Kidney (tissue), 14 donors: Measurements from ENCODE around the gene ST13. TPM values are rescaled to one million over a fixed set of nuclear protein-coding genes. Genes with fewer than 3 reads are reported as not detected.

ENCODE experiments used
- DNase-seq, 5 donors: peaks; one replicate each; pipeline ENCODE4 v3.0.0-alpha.2; 2013 to 2020
- FAIRE-seq: peaks from 2 replicates; lab custom pipeline; 2012; peaks lifted over from hg19 to GRCh38; lab: Jason Lieb, UNC
- H3K27ac ChIP-seq, 2 donors: one replicate each; pipeline ENCODE4 v1.7.0; 2013; ENCODE audit warnings: low read depth in 2 of 2, low read length in 2 of 2, inconsistent platforms in 1 of 2
- H3K27me3 ChIP-seq: one replicate; pipeline ENCODE4 v1.7.1; 2013; ENCODE audit warnings: low read length, inconsistent platforms; ENCODE audit not compliant: control insufficient read depth, insufficient read depth
- H3K36me3 ChIP-seq, 3 donors: one replicate each; pipeline versions ENCODE4 v1.7.0 to v1.7.1; 2013; ENCODE audit warnings: low read length in 3 of 3, control low read depth in 1 of 3, inconsistent platforms in 1 of 3; ENCODE audit not compliant: insufficient read depth in 3 of 3, control insufficient read depth in 2 of 3
- H3K4me1 ChIP-seq, 3 donors: one replicate each; pipeline versions ENCODE4 v1.7.0 to v1.7.1; 2013; ENCODE audit warnings: low read length in 3 of 3, inconsistent platforms in 1 of 3, low read depth in 1 of 3; ENCODE audit not compliant: control insufficient read depth in 2 of 3, insufficient read depth in 2 of 3
- H3K4me3 ChIP-seq, 3 donors: one replicate each; pipeline versions ENCODE4 v1.7.0 to v1.8.1; 2013; ENCODE audit warnings: low read length in 3 of 3, control low read depth in 1 of 3, inconsistent platforms in 1 of 3
- H3K9ac ChIP-seq, 3 donors: one replicate each; pipeline versions ENCODE4 v1.7.0 to v1.7.1; 2013; ENCODE audit warnings: low read length in 3 of 3, control low read depth in 1 of 3, inconsistent platforms in 1 of 3
- H3K9me3 ChIP-seq, 3 donors: one replicate each; pipeline versions ENCODE4 v1.7.0 to v1.7.1; 2013; ENCODE audit warnings: low read length in 3 of 3, control low read depth in 1 of 3, inconsistent platforms in 1 of 3; ENCODE audit not compliant: control insufficient read depth in 2 of 3, insufficient read depth in 1 of 3
- CTCF ChIP-seq: IDR thresholded peaks from 3 replicates; pipeline ENCODE4 v1.5.1; 2012; ENCODE audit warnings: mild to moderate bottlenecking, moderate library complexity, borderline replicate concordance; ENCODE audit not compliant: insufficient read depth; ENCODE audit errors: extremely low read depth
- intact Hi-C: fragments of 100-400 bp; cut with DNase I; formaldehyde crosslinking; loops from one replicate; pipeline ENCODE4 v1.11.1; 2022
- polyA plus RNA-seq: library from polyadenylated mRNA; stranded (reverse); fragments of 350-450 nt; fragmentation: Illumina TruSeq; extraction: RNeasy Lipid Tissue Mini Kit (QIAGEN cat#74804); gene quantifications from one replicate; pipeline ENCODE4 v1.2.3, GENCODE V29; 2014; ENCODE audit warnings: low read depth, low replicate concordance; ENCODE audit not compliant: insufficient read depth
- total RNA-seq: library from RNA; stranded (reverse); fragmentation: NEBNext Ultra II Directional; extraction: Animal tissue kit (Norgen Biotek cat#: 25700); gene quantifications from one replicate; pipeline ENCODE4 v1.2.1, GENCODE V29; 2021
- donor health status: control.
- donor health status: control.
- donor health status: control.
- donor health status: control.
- donor health status: control.
- donor health status: DM: yes; HTN: yes; CAD: no.
- donor health status: Normal renal cell carcinoma (clear cell type).

ST13 gene
- total and polyA plus RNA-seq, 2 donors from 2014 or later = 196 to 230 TPM

- no peaks in the 10 kb centered on the region for H3K36me3 ChIP-seq
- H3K4me1 ChIP-seq = peaks cover 0 to 11% (median 5%) of the 10 kb centered on the region in 3 donors
- no peak overlapping the region for H3K9ac ChIP-seq
- no peak for FAIRE-seq
- H3K4me3 ChIP-seq = no peak overlapping the region
- TF ChIP-seq CTCF = no peak
- intact Hi-C loops = no loop called here
- H3K9me3 ChIP-seq = no peaks in the 10 kb centered on the region
- H3K27me3 ChIP-seq = no peaks in the 10 kb centered on the region
- H3K27ac ChIP-seq = no peak overlapping the region
- no peak for DNase-seq
Measured at GRCh38 chr22:40813912-40814315, 42.5 kb downstream of the ST13 start.

- FAIRE-seq (no peak), DNase-seq (no peak)
- Histone ChIP-seq H3K9me3 (no peaks in the 10 kb centered on the region), H3K36me3 (no peaks in the 10 kb centered on the region), H3K9ac (no peak overlapping the region), H3K4me1 (peaks cover 0 to 3% (median 0%) of the 10 kb centered on the region in 3 donors), H3K27me3 (no peaks in the 10 kb centered on the region), H3K4me3 (no peak overlapping the region), H3K27ac (no peak overlapping the region)
- TF ChIP-seq CTCF = no peak
- intact Hi-C loops = no loop called here
Measured at GRCh38 chr22:40808018-40808841, 48.2 kb downstream of the ST13 start.

- no peak overlapping the region for H3K27ac ChIP-seq
- no peak overlapping the region for H3K4me3 ChIP-seq
- peaks cover 0 to 3% (median 0%) of the 10 kb centered on the region in 3 donors for H3K4me1 ChIP-seq
- intact Hi-C loops = no loop called here
- H3K9me3 ChIP-seq = no peaks in the 10 kb centered on the region
- TF ChIP-seq CTCF = no peak
- DNase-seq = no peak
- FAIRE-seq = no peak
- H3K27me3 ChIP-seq = no peaks in the 10 kb centered on the region
- no peak overlapping the region for H3K9ac ChIP-seq
- H3K36me3 ChIP-seq = no peaks in the 10 kb centered on the region
Measured at GRCh38 chr22:40806711-40807110, 49.7 kb downstream of the ST13 start.
